Trophoblast cell (in vitro differentiated cells and primary cell): Measurements from ENCODE around the gene ST6GALNAC3.

Experiments
- DNase-seq, 2 donors: peaks; one replicate each; pipeline ENCODE4 v3.0.0-alpha.2; 2016
- H2AFZ ChIP-seq: 2 replicates; pipeline ENCODE4 v1.6.1; 2013; ENCODE audit warnings: low read length, moderate library complexity, mild to moderate bottlenecking; ENCODE audit not compliant: insufficient read depth, poor library complexity
- H2AK5ac ChIP-seq: 2 replicates; pipeline ENCODE4 v1.6.1; 2013; ENCODE audit warnings: mild to moderate bottlenecking, low read length
- H2BK120ac ChIP-seq: 2 replicates; pipeline ENCODE4 v1.6.1; 2013; ENCODE audit warnings: low read length, mild to moderate bottlenecking, moderate library complexity; ENCODE audit not compliant: insufficient read depth, poor library complexity
- H2BK12ac ChIP-seq: 2 replicates; pipeline ENCODE4 v1.6.1; 2013; ENCODE audit warnings: mild to moderate bottlenecking, low read length, moderate library complexity
- H2BK5ac ChIP-seq: 2 replicates; pipeline ENCODE4 v1.6.1; 2013; ENCODE audit warnings: low read length, low read depth, moderate library complexity, mild to moderate bottlenecking; ENCODE audit not compliant: poor library complexity
- H3K14ac ChIP-seq: 2 replicates; pipeline ENCODE4 v1.6.1; 2013; ENCODE audit warnings: mild to moderate bottlenecking, low read length
- H3K18ac ChIP-seq: 2 replicates; pipeline ENCODE4 v1.6.1; 2013; ENCODE audit warnings: mild to moderate bottlenecking, low read length
- H3K23ac ChIP-seq: 2 replicates; pipeline ENCODE4 v1.6.1; 2013; ENCODE audit warnings: low read length
- H3K27ac ChIP-seq: 2 replicates; pipeline ENCODE4 v1.5.1; 2013; ENCODE audit warnings: low read depth, mild to moderate bottlenecking, inconsistent platforms, low read length, moderate library complexity
- H3K27me3 ChIP-seq: 2 replicates; pipeline ENCODE4 v1.6.1; 2013; ENCODE audit warnings: inconsistent platforms, mild to moderate bottlenecking, low read length, moderate library complexity; ENCODE audit not compliant: insufficient read depth
- H3K36me3 ChIP-seq, 2 experiments: 1 replicate in 1 of 2; 2 replicates in 1 of 2; pipeline ENCODE4 v1.6.1; 2013; ENCODE audit warnings: low read length in 2 of 2, mild to moderate bottlenecking in 2 of 2, moderate library complexity in 1 of 2; ENCODE audit not compliant: insufficient read depth in 2 of 2, control insufficient read depth in 1 of 2
- H3K4ac ChIP-seq: 2 replicates; pipeline ENCODE4 v1.6.1; 2013; ENCODE audit warnings: low read depth, mild to moderate bottlenecking, low read length, moderate library complexity
- H3K4me1 ChIP-seq, 2 experiments: 1 replicate in 1 of 2; 2 replicates in 1 of 2; pipeline ENCODE4 v1.6.1; 2013; ENCODE audit warnings: low read length in 2 of 2, mild to moderate bottlenecking in 2 of 2, moderate library complexity in 1 of 2; ENCODE audit not compliant: insufficient read depth in 2 of 2, control insufficient read depth in 1 of 2
- H3K4me2 ChIP-seq: 2 replicates; pipeline ENCODE4 v1.6.1; 2013; ENCODE audit warnings: inconsistent platforms, mild to moderate bottlenecking, low read length, moderate library complexity
- H3K4me3 ChIP-seq: 2 replicates; pipeline ENCODE4 v1.5.1; 2013; ENCODE audit warnings: mild to moderate bottlenecking, low read depth, low read length, inconsistent platforms
- H3K79me1 ChIP-seq: one replicate; pipeline ENCODE4 v1.6.1; 2013; ENCODE audit warnings: low read length
- H3K79me2 ChIP-seq: 2 replicates; pipeline ENCODE4 v1.6.1; 2013; ENCODE audit warnings: low read length, mild to moderate bottlenecking; ENCODE audit not compliant: control insufficient read depth, insufficient read depth, poor library complexity
- H3K9ac ChIP-seq: 2 replicates; pipeline ENCODE4 v1.6.1; 2013; ENCODE audit warnings: mild to moderate bottlenecking, low read length
- H3K9me3 ChIP-seq: 2 replicates; pipeline ENCODE4 v1.6.1; 2013; ENCODE audit warnings: low read depth, mild to moderate bottlenecking, control low read depth, inconsistent platforms, low read length; ENCODE audit not compliant: insufficient read depth
- H4K12ac ChIP-seq: 2 replicates; pipeline ENCODE4 v1.6.1; 2013; ENCODE audit warnings: low read depth, mild to moderate bottlenecking, low read length, moderate library complexity
- H4K8ac ChIP-seq: 2 replicates; pipeline ENCODE4 v1.6.1; 2013; ENCODE audit warnings: low read depth, mild to moderate bottlenecking, low read length, moderate library complexity
- H4K91ac ChIP-seq: one replicate; pipeline ENCODE4 v1.6.1; 2013; ENCODE audit warnings: low read depth, mild to moderate bottlenecking, low read length, moderate library complexity
- WGBS: extraction: QIAGEN DNeasy Blood & Tissue Kit; methylation state at CpG from one replicate; pipeline ENCODE4 v1.1.7; 2013; ENCODE audit warnings: missing lambda C conversion rate; ENCODE audit not compliant: insufficient read length, insufficient coverage; ENCODE audit errors: extremely low coverage; 5-methylcytosine and 5-hydroxymethylcytosine counted together

ST6GALNAC3 gene

GRCh38 chr1:76492752-76493430 lies 418.3 kb downstream of the ST6GALNAC3 start:
- no peak overlapping the region for H3K14ac ChIP-seq
- H3K79me2 ChIP-seq: no peaks in the 10 kb centered on the region
- no peak overlapping the region for H3K4ac ChIP-seq
- H2AFZ ChIP-seq: no peak overlapping the region
- no peak overlapping the region for H4K12ac ChIP-seq
- H3K23ac ChIP-seq: no peak overlapping the region
- H3K36me3 ChIP-seq: no peaks in the 10 kb centered on the region
- no peak overlapping the region for H3K9ac ChIP-seq
- H4K8ac ChIP-seq: no peak overlapping the region
- H3K9me3 ChIP-seq: no peaks in the 10 kb centered on the region
- H3K18ac ChIP-seq: no peak overlapping the region
- H3K79me1 ChIP-seq: no peaks in the 10 kb centered on the region
- H2BK120ac ChIP-seq: no peak overlapping the region
- no peaks in the 10 kb centered on the region for H3K27me3 ChIP-seq
- H2BK12ac ChIP-seq: no peak overlapping the region
- DNase-seq: no peak
- no peak overlapping the region for H3K4me2 ChIP-seq
- H3K4me3 ChIP-seq: no peak overlapping the region
- no peak overlapping the region for H3K27ac ChIP-seq
- H3K4me1 ChIP-seq: no peaks in the 10 kb centered on the region
- H2BK5ac ChIP-seq: no peak overlapping the region
- no peak overlapping the region for H4K91ac ChIP-seq
- no peak overlapping the region for H2AK5ac ChIP-seq

GRCh38 chr1:76494807-76495206 lies 420.3 kb downstream of the ST6GALNAC3 start:
- H2BK120ac ChIP-seq: no peak overlapping the region
- H3K4me2 ChIP-seq: no peak overlapping the region
- no peak overlapping the region for H3K23ac ChIP-seq
- no peaks in the 10 kb centered on the region for H3K9me3 ChIP-seq
- no peaks in the 10 kb centered on the region for H3K79me2 ChIP-seq
- no peak overlapping the region for H3K18ac ChIP-seq
- no peak overlapping the region for H3K4ac ChIP-seq
- no peaks in the 10 kb centered on the region for H3K4me1 ChIP-seq
- no peak for DNase-seq
- H2BK5ac ChIP-seq: no peak overlapping the region
- no peak overlapping the region for H4K12ac ChIP-seq
- H3K36me3 ChIP-seq: no peaks in the 10 kb centered on the region
- no peak overlapping the region for H4K91ac ChIP-seq
- no peak overlapping the region for H3K4me3 ChIP-seq
- no peak overlapping the region for H3K27ac ChIP-seq
- no peaks in the 10 kb centered on the region for H3K27me3 ChIP-seq
- H4K8ac ChIP-seq: no peak overlapping the region
- no peak overlapping the region for H2BK12ac ChIP-seq
- H3K9ac ChIP-seq: no peak overlapping the region
- H2AK5ac ChIP-seq: no peak overlapping the region
- H3K14ac ChIP-seq: no peak overlapping the region
- no peak overlapping the region for H2AFZ ChIP-seq
- no peaks in the 10 kb centered on the region for H3K79me1 ChIP-seq

GRCh38 chr1:76496871-76497270 lies 422.3 kb downstream of the ST6GALNAC3 start:
- no peak overlapping the region for H3K9ac ChIP-seq
- no peaks in the 10 kb centered on the region for H3K9me3 ChIP-seq
- H4K8ac ChIP-seq: no peak overlapping the region
- no peak overlapping the region for H2AFZ ChIP-seq
- no peak overlapping the region for H4K12ac ChIP-seq
- H3K4me3 ChIP-seq: no peak overlapping the region
- H2BK120ac ChIP-seq: no peak overlapping the region
- no peaks in the 10 kb centered on the region for H3K4me1 ChIP-seq
- H3K79me1 ChIP-seq: no peaks in the 10 kb centered on the region
- no peak overlapping the region for H3K4ac ChIP-seq
- no peak overlapping the region for H2BK5ac ChIP-seq
- no peak overlapping the region for H2AK5ac ChIP-seq
- H3K27me3 ChIP-seq: no peaks in the 10 kb centered on the region
- no peak overlapping the region for H3K18ac ChIP-seq
- H3K27ac ChIP-seq: no peak overlapping the region
- DNase-seq: no peak
- no peaks in the 10 kb centered on the region for H3K79me2 ChIP-seq
- no peak overlapping the region for H4K91ac ChIP-seq
- H3K23ac ChIP-seq: no peak overlapping the region
- no CpG with 5 or more reads among the region's 3 CpGs for WGBS
- H3K36me3 ChIP-seq: no peaks in the 10 kb centered on the region
- H3K4me2 ChIP-seq: no peak overlapping the region
- H3K14ac ChIP-seq: no peak overlapping the region
- H2BK12ac ChIP-seq: no peak overlapping the region

- Histone ChIP-seq H3K4me2 (no peak overlapping the region), H2BK120ac (no peak overlapping the region), H4K91ac (no peak overlapping the region), H4K12ac (no peak overlapping the region), H3K14ac (no peak overlapping the region), H3K18ac (no peak overlapping the region), H3K4me3 (no peak overlapping the region), H3K4ac (no peak overlapping the region), H2BK5ac (no peak overlapping the region), H4K8ac (no peak overlapping the region), H3K79me1 (no peaks in the 10 kb centered on the region), H3K4me1 (no peaks in the 10 kb centered on the region), H2BK12ac (no peak overlapping the region), H3K27ac (no peak overlapping the region), H3K9ac (no peak overlapping the region), H3K36me3 (no peaks in the 10 kb centered on the region), H3K23ac (no peak overlapping the region), H2AFZ (no peak overlapping the region), H3K79me2 (no peaks in the 10 kb centered on the region), H3K27me3 (no peaks in the 10 kb centered on the region), H2AK5ac (no peak overlapping the region), H3K9me3 (no peaks in the 10 kb centered on the region)
- DNase-seq: peak in 1 of 2 donors; percentile 8
Observed at GRCh38 chr1:76500116-76500515, 425.6 kb downstream of the ST6GALNAC3 start.
